SK-N-MC (cell line): ENCODE results near the gene AP3B2.
A peak's percentile ranks its signal among the peaks of the same experiment; 100 is the strongest.

Experiments used
- DNase-seq: peaks from one replicate; pipeline ENCODE4 v3.0.0-alpha.2; 2011; ENCODE audit warnings: low read depth, low spot score
- H3K27ac ChIP-seq: fragments of 200-600 bp; sonication (generic); 2 replicates; pipeline ENCODE4 v1.5.1; 2016; ENCODE audit warnings: mixed run types
- H3K36me3 ChIP-seq: fragments of 200-600 bp; sonication (generic); 2 replicates; pipeline ENCODE4 v1.6.1; 2017; ENCODE audit warnings: antibody characterized with exemption, low read length, mixed read lengths; ENCODE audit not compliant: insufficient read depth
- H3K4me3 ChIP-seq: fragments of 200-600 bp; sonication (generic); 2 replicates; pipeline ENCODE4 v1.5.1; 2016
- H3K9ac ChIP-seq: fragments of 200-600 bp; sonication (generic); 2 replicates; pipeline ENCODE4 v1.8.0; 2017; ENCODE audit warnings: mixed run types, mixed read lengths; ENCODE audit not compliant: insufficient read length
- H3K9me3 ChIP-seq: fragments of 200-600 bp; sonication (generic); 2 replicates; pipeline ENCODE4 v1.6.1; 2017; ENCODE audit warnings: low read depth, mild to moderate bottlenecking, antibody characterized with exemption, low read length, moderate library complexity, mixed read lengths
- EZH2 ChIP-seq: fragments of 200-600 bp; sonication (generic); IDR thresholded peaks from one replicate; pipeline ENCODE4 v1.6.1; 2017; ENCODE audit warnings: antibody characterized with exemption
- FOXP2 ChIP-seq: optimal IDR thresholded peaks from 2 replicates; pipeline ENCODE3; 2011; ENCODE audit warnings: mild to moderate bottlenecking, moderate library complexity; ENCODE audit not compliant: insufficient read depth; ENCODE audit errors: extremely low read length, control extremely low read depth
- POLR2AphosphoS5 ChIP-seq: IDR thresholded peaks from 2 replicates; pipeline ENCODE4 v1.6.1; 2012; ENCODE audit warnings: mild to moderate bottlenecking, low read depth, low read length, borderline replicate concordance

Gene AP3B2

GRCh38 chr15:82681371-82681770 lies 28.3 kb downstream of the AP3B2 start:
- Histone ChIP-seq H3K4me3 (no peak overlapping the region), H3K27ac (no peak overlapping the region)

GRCh38 chr15:82680200-82681102 lies 29.2 kb downstream of the AP3B2 start:
- Histone ChIP-seq H3K27ac (no peak overlapping the region), H3K9me3 (no peaks in the 10 kb centered on the region), H3K36me3 (no peaks in the 10 kb centered on the region), H3K4me3 (peak overlapping the region; percentile 57), H3K9ac (no peak overlapping the region)
- TF ChIP-seq FOXP2 (no peak), EZH2 (no peak), POLR2AphosphoS5 (no peak)
- DNase-seq, result no peak

More at GRCh38 chr15:82681371-82681770, 28.3 kb downstream of the AP3B2 start:
- Histone ChIP-seq H3K36me3 (no peaks in the 10 kb centered on the region), H3K9ac (no peak overlapping the region), H3K9me3 (no peaks in the 10 kb centered on the region)
- no peak for DNase-seq
- no peak for TF ChIP-seq FOXP2
- no peak for TF ChIP-seq EZH2
- TF ChIP-seq POLR2AphosphoS5, result no peak

- DNase-seq, result no peak
Measured at GRCh38 chr15:82679626-82680199, 30.0 kb downstream of the AP3B2 start.

GRCh38 chr15:82677720-82678323 lies 31.9 kb downstream of the AP3B2 start:
- DNase-seq, result no peak
- Histone ChIP-seq H3K27ac (no peak overlapping the region), H3K9ac (no peak overlapping the region), H3K4me3 (no peak overlapping the region), H3K36me3 (no peaks in the 10 kb centered on the region), H3K9me3 (no peaks in the 10 kb centered on the region)
- TF ChIP-seq FOXP2 (no peak), POLR2AphosphoS5 (no peak), EZH2 (no peak)

More at GRCh38 chr15:82679626-82680199, 30.0 kb downstream of the AP3B2 start:
- Histone ChIP-seq H3K36me3 (no peaks in the 10 kb centered on the region), H3K27ac (no peak overlapping the region), H3K9ac (no peak overlapping the region), H3K4me3 (no peak overlapping the region), H3K9me3 (no peaks in the 10 kb centered on the region)
- TF ChIP-seq EZH2 (no peak), FOXP2 (no peak), POLR2AphosphoS5 (no peak)

GRCh38 chr15:82674873-82675272 lies 34.8 kb downstream of the AP3B2 start:
- no peak for DNase-seq
- TF ChIP-seq POLR2AphosphoS5, result no peak
- H3K9ac ChIP-seq, result no peak overlapping the region
- no peaks in the 10 kb centered on the region for H3K36me3 ChIP-seq
- no peak overlapping the region for H3K4me3 ChIP-seq
- no peaks in the 10 kb centered on the region for H3K9me3 ChIP-seq
- H3K27ac ChIP-seq, result no peak overlapping the region

GRCh38 chr15:82670699-82671098 lies 39.0 kb downstream of the AP3B2 start:
- no peaks in the 10 kb centered on the region for H3K36me3 ChIP-seq
- H3K27ac ChIP-seq, result no peak overlapping the region
- H3K9me3 ChIP-seq, result no peaks in the 10 kb centered on the region
- H3K9ac ChIP-seq, result no peak overlapping the region
- no peak overlapping the region for H3K4me3 ChIP-seq
- no peak for DNase-seq
- TF ChIP-seq POLR2AphosphoS5, result no peak
- TF ChIP-seq EZH2, result no peak
- no peak for TF ChIP-seq FOXP2

GRCh38 chr15:82666606-82667005 lies 43.1 kb downstream of the AP3B2 start:
- Histone ChIP-seq H3K9me3 (no peaks in the 10 kb centered on the region), H3K4me3 (no peak overlapping the region), H3K36me3 (no peaks in the 10 kb centered on the region), H3K27ac (no peak overlapping the region), H3K9ac (no peak overlapping the region)
- TF ChIP-seq FOXP2, result no peak
- TF ChIP-seq POLR2AphosphoS5, result no peak
- no peak for TF ChIP-seq EZH2
- no peak for DNase-seq

GRCh38 chr15:82664021-82664420 lies 45.7 kb downstream of the AP3B2 start:
- Histone ChIP-seq H3K27ac (no peak overlapping the region), H3K9ac (no peak overlapping the region), H3K9me3 (no peaks in the 10 kb centered on the region), H3K4me3 (no peak overlapping the region), H3K36me3 (no peaks in the 10 kb centered on the region)
- TF ChIP-seq FOXP2, result no peak
- no peak for TF ChIP-seq POLR2AphosphoS5
- no peak for TF ChIP-seq EZH2
- no peak for DNase-seq

- Histone ChIP-seq H3K36me3 (no peaks in the 10 kb centered on the region), H3K9me3 (no peaks in the 10 kb centered on the region), H3K4me3 (no peak overlapping the region), H3K9ac (no peak overlapping the region), H3K27ac (no peak overlapping the region)
- peak; percentile 34 for DNase-seq
- no peak for TF ChIP-seq POLR2AphosphoS5
- TF ChIP-seq FOXP2, result no peak
- TF ChIP-seq EZH2, result no peak
Measured at GRCh38 chr15:82663186-82663600, 46.5 kb downstream of the AP3B2 start.
